ENCODE measurements around the gene GARNL3.

GARNL3 gene

GRCh38 chr9:127365461-127365860 is 100.9 kb downstream of the GARNL3 start:
- DNase-seq (ENCODE audit: low spot score) = peak; percentile 54
- Histone ChIP-seq H3K4me3 (no peak overlapping the region), H3K27ac (no peak overlapping the region)
- TF ChIP-seq CTCF (IDR thresholded peaks at IDR 0.05) = no peak

- H3K4me3 ChIP-seq = no peak overlapping the region
- TF ChIP-seq CTCF (IDR thresholded peaks at IDR 0.05) = no peak
- no peak overlapping the region for H3K27ac ChIP-seq
- peak; percentile 50 for DNase-seq (ENCODE audit: low spot score)
Measured at GRCh38 chr9:127366594-127366993, 102.0 kb downstream of the GARNL3 start.

GRCh38 chr9:127368852-127369402 is 104.4 kb downstream of the GARNL3 start:
- Histone ChIP-seq H3K27ac (peak overlapping the region in 1 of 2 donors; percentile 48), H3K4me3 (no peak overlapping the region)
- DNase-seq (ENCODE audit: low spot score) = no peak
- TF ChIP-seq CTCF (IDR thresholded peaks at IDR 0.05) = no peak

- no peak for DNase-seq (ENCODE audit: low spot score)
- H3K27ac ChIP-seq = no peak overlapping the region
- no peak for TF ChIP-seq CTCF (IDR thresholded peaks at IDR 0.05)
- no peak overlapping the region for H3K4me3 ChIP-seq
Measured at GRCh38 chr9:127369428-127369827, 104.9 kb downstream of the GARNL3 start.

GRCh38 chr9:127370147-127370579 is 105.6 kb downstream of the GARNL3 start:
- Histone ChIP-seq H3K4me3 (no peak overlapping the region), H3K27ac (no peak overlapping the region)
- DNase-seq (ENCODE audit: low spot score) = no peak
- no peak for TF ChIP-seq CTCF (IDR thresholded peaks at IDR 0.05)

GRCh38 chr9:127370672-127371648 is 106.4 kb downstream of the GARNL3 start:
- H3K4me3 ChIP-seq = no peak overlapping the region
- H3K27ac ChIP-seq = no peak overlapping the region
- no peak for DNase-seq (ENCODE audit: low spot score)
- TF ChIP-seq CTCF (IDR thresholded peaks at IDR 0.05) = no peak

All from coronary artery (tissue), 2 donors.